NCI-H2171 (cell line): ENCODE results near the gene TXNRD2.

ENCODE experiments used
- DNase-seq: peaks from one replicate; lab custom pipeline; 2025; lab: John Stamatoyannopoulos, UW

TXNRD2 gene

GRCh38 chr22:19862619-19863246 is 78.9 kb downstream of the TXNRD2 start:
- no peak for DNase-seq

- DNase-seq = no peak
Observed at GRCh38 chr22:19859861-19860510, 81.6 kb downstream of the TXNRD2 start.

- no peak for DNase-seq
Observed at GRCh38 chr22:19857382-19857781, 84.2 kb downstream of the TXNRD2 start.

GRCh38 chr22:19855504-19856409 is 85.9 kb downstream of the TXNRD2 start:
- DNase-seq = peak; percentile 47

- DNase-seq = peak; percentile 96
Observed at GRCh38 chr22:19854778-19855503, 86.7 kb downstream of the TXNRD2 start, which contains the start of the genes GNB1L and RTL10. Gene GNB1L (minus strand): TSS chr22:19854874. CDS start chr22:19821355, 33,519 bp downstream. Gene RTL10 (minus strand): TSS chr22:19854874. CDS start chr22:19852261, 2,613 bp downstream.

GRCh38 chr22:19853879-19854777 is 87.5 kb downstream of the TXNRD2 start:
- no peak for DNase-seq

- DNase-seq = no peak
Observed at GRCh38 chr22:19853058-19853878, 88.3 kb downstream of the TXNRD2 start.

- no peak for DNase-seq
Observed at GRCh38 chr22:19852177-19852781, 89.3 kb downstream of the TXNRD2 start.

- no peak for DNase-seq
Observed at GRCh38 chr22:19851291-19852176, 90.1 kb downstream of the TXNRD2 start.

- DNase-seq = no peak
Observed at GRCh38 chr22:19850763-19851109, 90.9 kb downstream of the TXNRD2 start.

- no peak for DNase-seq
Observed at GRCh38 chr22:19849835-19850762, 91.5 kb downstream of the TXNRD2 start.

GRCh38 chr22:19848298-19849224 is 93.1 kb downstream of the TXNRD2 start:
- DNase-seq = no peak

GRCh38 chr22:19847345-19847632 is 94.3 kb downstream of the TXNRD2 start:
- no peak for DNase-seq

GRCh38 chr22:19846620-19847344 is 94.8 kb downstream of the TXNRD2 start:
- no peak for DNase-seq

- DNase-seq = no peak
Observed at GRCh38 chr22:19845054-19845722, 96.4 kb downstream of the TXNRD2 start.
